Spleen (tissue), 11 donors: ENCODE data around the gene DDX54. TPM values are rescaled to one million over a fixed set of nuclear protein-coding genes. Genes with fewer than 3 reads are reported as not detected.

Experiments
- DNase-seq: peaks from one replicate; pipeline ENCODE4 v3.0.0-alpha.2; 2020
- H3K27ac ChIP-seq, 8 donors: fragments of 200-600 bp; sonication (generic) in 7 of 8; 1 replicate in 4 of 8; 2 replicates in 4 of 8; pipeline versions ENCODE4 v1.5.0 to v1.8.0; 2016 to 2021; ENCODE audit warnings: inconsistent platforms in 4 of 8, mild to moderate bottlenecking in 4 of 8, moderate library complexity in 1 of 8
- H3K27me3 ChIP-seq, 7 donors: fragments of 200-600 bp; sonication (generic) in 6 of 7; replicated peaks in 1 of 7; 1 replicate in 4 of 7; 2 replicates in 3 of 7; pipeline versions ENCODE4 v1.5.0 to v1.8.0; 2016 to 2021; ENCODE audit warnings: inconsistent platforms in 3 of 7, mild to moderate bottlenecking in 1 of 7
- H3K36me3 ChIP-seq, 6 donors: fragments of 200-600 bp; sonication (generic) in 5 of 6; 1 replicate in 4 of 6; 2 replicates in 2 of 6; pipeline versions ENCODE4 v1.5.0 to v1.8.0; 2016 to 2021; ENCODE audit warnings: inconsistent platforms in 2 of 6
- H3K4me1 ChIP-seq, 6 donors: fragments of 200-600 bp; sonication (generic) in 5 of 6; 1 replicate in 3 of 6; 2 replicates in 3 of 6; pipeline versions ENCODE4 v1.5.0 to v1.8.0; 2016 to 2021; ENCODE audit warnings: inconsistent platforms in 3 of 6
- H3K4me3 ChIP-seq, 8 donors: fragments of 200-600 bp; sonication (generic) in 7 of 8; 1 replicate in 4 of 8; 2 replicates in 4 of 8; pipeline versions ENCODE4 v1.5.0 to v1.8.0; 2016 to 2021; ENCODE audit warnings: inconsistent platforms in 4 of 8, mild to moderate bottlenecking in 4 of 8, moderate library complexity in 2 of 8
- H3K9me3 ChIP-seq, 8 donors: fragments of 200-600 bp; sonication (generic) in 7 of 8; 1 replicate in 4 of 8; 2 replicates in 4 of 8; pipeline versions ENCODE4 v1.5.0 to v1.8.0; 2016 to 2021; ENCODE audit warnings: inconsistent platforms in 4 of 8
- CTCF ChIP-seq, 11 experiments: fragments of 200-600 bp in 7 of 11; fragments of 450-650 bp in 4 of 11; sonication (generic) in 4 of 11; IDR thresholded peaks in 8 of 11; conservative IDR thresholded peaks in 3 of 11; 1 replicate in 7 of 11; 2 replicates in 4 of 11; pipeline versions ENCODE4 v1.4.0 to v1.8.0; 2016 to 2021; ENCODE audit warnings: antibody characterized with exemption in 11 of 11, inconsistent platforms in 4 of 11, mild to moderate bottlenecking in 1 of 11
- POLR2A ChIP-seq, 3 donors: fragments of 450-650 bp; IDR thresholded peaks; one replicate each; pipeline ENCODE4 v1.5.1; 2017; ENCODE audit warnings: antibody characterized with exemption in 3 of 3, mild to moderate bottlenecking in 1 of 3
- POLR2AphosphoS5 ChIP-seq, 3 donors: sonication (generic); formaldehyde crosslinking; IDR thresholded peaks; one replicate each; pipeline ENCODE4 v1.5.1; 2017; ENCODE audit warnings: antibody characterized with exemption in 3 of 3
- WGBS, 5 donors: extraction: QIAGEN DNeasy Blood & Tissue Kit in 3 of 5; methylation state at CpG; one replicate each; pipeline versions ENCODE4 v1.1.5 to v1.1.7; 2013 to 2018; 5-methylcytosine and 5-hydroxymethylcytosine counted together
- intact Hi-C: fragments of 100-400 bp; cut with DNase I; formaldehyde crosslinking; loops from one replicate; pipeline ENCODE4 v1.15.0; 2023; ENCODE audit warnings: low total_unique reads
- polyA plus RNA-seq, 3 donors: library from polyadenylated mRNA; stranded (reverse); fragments of 200-250 nt; gene quantifications; one replicate each; pipeline ENCODE4 v1.2.1, GENCODE V29; 2013
- total RNA-seq, 7 donors: library from RNA; depleted of rRNA in 3 of 7; stranded (reverse); fragments of >200 nt in 3 of 7; fragmentation: NEBNext Ultra II Directional in 4 of 7; extraction: Animal tissue kit (Norgen Biotek cat#: 25700) in 4 of 7; gene quantifications; one replicate each; pipeline versions ENCODE4 v1.1.0 to v1.2.1, GENCODE V29; 2016 to 2021
- donor health status: healthy with polysubstance abuse.
- donor health status: DM: no; HTN: no; CAD: no; lungs with moderate emphysema.
- donor health status: DM: no; HTN: no; CAD: no.
- donor health status: Bipolar disorder and iron deficiency.
- donor health status: healthy.
- donor health status: DM: no; HTN: no; CAD: no.
- donor health status: DM: yes; HTN: yes; CAD: no.

Gene DDX54
- total and polyA plus RNA-seq, 10 donors, result 44.4 to 80.3 (median 60.3) TPM

DNA sequence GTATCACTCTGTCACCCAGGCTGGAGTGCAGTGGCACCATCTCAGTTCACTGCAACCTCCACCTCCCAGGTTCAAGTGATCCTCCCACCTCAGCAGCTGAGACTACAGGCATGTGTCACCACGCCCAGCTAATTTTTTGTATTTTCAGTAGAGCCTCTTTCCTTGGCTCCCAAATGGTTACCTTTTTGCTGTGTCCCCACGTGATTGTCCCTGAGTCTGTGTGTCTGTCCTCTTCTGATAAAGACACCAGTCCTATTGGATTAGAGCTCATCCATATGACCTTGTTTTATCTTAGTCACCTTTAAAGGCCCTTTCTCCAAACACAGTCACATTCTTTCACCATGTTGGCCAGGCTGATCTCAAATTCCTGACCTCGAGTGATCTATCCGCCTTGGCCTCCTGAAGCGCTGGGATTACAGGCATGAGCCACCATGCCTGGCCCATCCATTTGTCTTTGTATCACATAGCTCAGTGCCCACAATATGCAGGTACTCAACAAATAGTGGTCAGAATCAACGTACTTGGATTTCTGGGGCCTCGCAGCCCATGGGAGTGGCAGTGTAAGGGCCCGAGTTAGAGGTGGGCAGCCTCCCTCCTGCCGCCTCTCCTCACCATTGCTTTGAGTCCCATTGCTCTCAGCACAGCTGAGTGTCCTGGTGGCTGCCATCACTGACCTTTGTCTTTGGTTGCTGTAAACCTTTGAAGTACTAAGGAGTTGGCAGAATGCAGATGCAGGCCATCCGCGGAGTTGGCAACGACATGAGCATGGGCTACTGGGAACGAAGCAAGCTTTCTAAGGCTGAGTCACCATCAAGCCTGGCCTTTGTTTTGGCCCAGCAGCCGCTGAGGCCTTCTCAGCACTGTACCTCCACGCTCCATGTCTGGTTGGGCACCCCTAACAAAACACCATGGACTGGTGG, 45.3 kb upstream of the DDX54 start:
- H3K9me3 ChIP-seq, result no peaks in the 10 kb centered on the region
- DNase-seq, result peak; percentile 59
- peaks cover 28 to 100% (median 75%) of the 10 kb centered on the region in 6 donors for H3K4me1 ChIP-seq
- TF ChIP-seq POLR2A (IDR thresholded peaks at IDR 0.05) (no peak), POLR2AphosphoS5 (IDR thresholded peaks at IDR 0.05) (no peak), CTCF (IDR thresholded peaks at IDR 0.05 in 8 of 11, conservative IDR thresholded peaks at IDR 0.05 in 3 of 11) (no peak)
- peaks cover 0 to 71% (median 17%) of the 10 kb centered on the region in 6 donors for H3K36me3 ChIP-seq
- H3K27ac ChIP-seq, result peak overlapping the region; percentile 55 to 85 (median 74)
- intact Hi-C loops, result no loop called here
- WGBS, 5 donors, result 94 to 97% (median 96%) methylated on average over 14 to 15 of the region's 15 CpGs
- no peak overlapping the region for H3K4me3 ChIP-seq
- H3K27me3 ChIP-seq, result no peaks in the 10 kb centered on the region

DNA sequence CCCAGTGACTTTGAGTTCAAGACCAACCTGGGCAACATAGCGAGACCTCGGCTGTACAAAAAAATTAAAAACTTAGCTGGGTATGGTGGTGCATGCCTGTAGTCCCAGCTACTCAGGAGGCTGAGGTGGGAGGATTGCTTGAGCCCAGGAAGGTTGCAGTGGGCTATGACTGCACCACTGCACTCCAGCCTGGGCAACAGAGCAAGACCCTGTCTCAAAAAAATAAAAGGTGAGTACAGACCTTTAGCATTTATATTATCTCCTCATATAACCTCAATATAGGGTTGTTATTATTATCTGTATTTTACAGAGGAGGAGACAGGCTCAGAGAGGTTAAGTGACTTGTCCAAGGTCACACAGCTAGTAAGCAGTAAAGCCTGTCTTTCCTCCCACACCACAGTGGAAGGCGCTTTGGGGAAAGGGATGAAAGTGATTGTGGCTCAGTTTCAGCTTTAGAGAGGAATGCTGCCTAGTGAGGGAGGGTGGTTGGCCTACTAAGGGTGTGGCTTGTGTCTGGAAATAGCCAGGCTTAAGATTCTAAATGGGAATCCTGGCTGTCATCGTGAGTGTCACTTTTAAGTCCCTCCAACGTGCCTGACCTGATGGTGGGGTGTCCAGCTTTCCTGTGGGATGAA, 43.2 kb upstream of the DDX54 start:
- peaks cover 37 to 100% (median 86%) of the 10 kb centered on the region in 6 donors for H3K4me1 ChIP-seq

DNA sequence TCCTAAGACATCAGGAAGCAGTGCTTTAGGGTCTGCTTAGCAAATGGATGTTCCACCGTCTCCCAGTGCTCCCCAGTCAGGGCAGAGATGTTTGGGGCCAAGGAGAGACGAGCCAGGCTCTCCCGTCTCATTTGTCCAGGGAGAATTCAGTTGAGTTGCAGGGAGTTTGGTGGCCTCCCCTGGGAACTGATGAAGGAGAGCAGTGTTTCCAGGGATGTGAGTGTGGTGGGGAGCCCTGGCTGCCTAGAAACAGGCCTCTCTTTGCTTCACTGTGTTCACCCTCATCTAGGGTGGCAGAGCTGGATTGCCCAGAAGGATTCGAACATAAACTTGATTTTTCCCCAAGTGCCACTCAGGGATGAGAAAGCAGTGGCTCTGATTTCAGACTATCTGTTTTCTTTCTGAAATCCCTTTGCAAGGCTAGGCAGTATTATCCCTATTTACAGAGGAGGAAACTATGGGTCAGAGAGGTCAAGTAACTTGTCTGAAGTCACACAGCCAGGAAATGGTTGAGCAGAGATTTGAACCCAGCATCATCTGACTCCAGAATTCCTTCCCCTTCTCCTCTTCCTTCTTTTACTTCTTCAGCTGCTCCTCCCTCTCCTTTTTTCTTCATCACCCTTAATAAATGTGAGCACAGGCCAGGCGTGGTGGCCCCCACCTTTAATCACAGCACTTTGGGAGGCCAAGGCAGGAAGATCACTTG, 42.6 kb upstream of the DDX54 start:
- DNase-seq, result peak; percentile 34
- Histone ChIP-seq H3K36me3 (peaks cover 0 to 57% (median 16%) of the 10 kb centered on the region in 6 donors), H3K27ac (peak overlapping the region in 7 of 8 donors; percentile 7 to 85 (median 77)), H3K4me1 (peaks cover 41 to 100% (median 86%) of the 10 kb centered on the region in 6 donors), H3K4me3 (no peak overlapping the region), H3K9me3 (no peaks in the 10 kb centered on the region), H3K27me3 (no peaks in the 10 kb centered on the region)
- WGBS, 5 donors, result 83 to 89% (median 88%) methylated on average over 3 to 5 of the region's 5 CpGs
- TF ChIP-seq CTCF (IDR thresholded peaks at IDR 0.05 in 8 of 11, conservative IDR thresholded peaks at IDR 0.05 in 3 of 11), result no peak
- TF ChIP-seq POLR2AphosphoS5 (IDR thresholded peaks at IDR 0.05), result no peak
- TF ChIP-seq POLR2A (IDR thresholded peaks at IDR 0.05), result no peak
- intact Hi-C loops, result no loop called here

More for the DNA sequence above, 43.2 kb upstream of the DDX54 start:
- Histone ChIP-seq H3K27ac (peak overlapping the region in 7 of 8 donors; percentile 7 to 85 (median 77)), H3K9me3 (no peaks in the 10 kb centered on the region), H3K27me3 (no peaks in the 10 kb centered on the region), H3K36me3 (peaks cover 0 to 64% (median 17%) of the 10 kb centered on the region in 6 donors), H3K4me3 (no peak overlapping the region)
- WGBS, 5 donors, result 63 to 85% (median 74%) methylated on average over 5 of the region's 5 CpGs
- DNase-seq, result peak; percentile 14
- intact Hi-C loops, result no loop called here
- TF ChIP-seq CTCF (IDR thresholded peaks at IDR 0.05 in 8 of 11, conservative IDR thresholded peaks at IDR 0.05 in 3 of 11) (no peak), POLR2AphosphoS5 (IDR thresholded peaks at IDR 0.05) (no peak), POLR2A (IDR thresholded peaks at IDR 0.05) (no peak)
